ENCODE measurements around the gene ZFP69B. TPM values are rescaled to one million over a fixed set of nuclear protein-coding genes. Genes with fewer than 3 reads are reported as not detected.
A peak's percentile ranks its signal among the peaks of the same experiment; 100 is the strongest.
"Not testable (repeated sequence)": the region's sequence is repeated elsewhere in the genome, so short reads cannot be mapped to it uniquely, and the experiment has no call there.

ZFP69B gene
- total and polyA plus RNA-seq, 10 of the 15 experiments (the other 5 are each of a cell fraction or from before 2014, with no cell fraction given): 1.3 to 5.7 (median 3.4) TPM

GRCh38 chr1:40495315-40495903 lies 45.1 kb downstream of the ZFP69B start:
- Histone ChIP-seq H3K9me3 (replicated peaks; ENCODE audit: control insufficient read depth, insufficient read depth, low read length) (peaks cover 19% of the 10 kb centered on the region), H3K4me2 (ENCODE audit: control insufficient read depth, insufficient read depth) (no peak overlapping the region), H3K4me1 (ENCODE audit: control insufficient read depth, insufficient read depth, low read length) (no peaks in the 10 kb centered on the region), H3K36me3 (ENCODE audit: control insufficient read depth in 2 of 2, insufficient read depth in 2 of 2, low read length in 1 of 2) (0 out of 4 replicates have a peak, but pooled peaks cover 0 to 4% of the 10 kb centered on the region in 2 experiments), H3K4me3 (no peak overlapping the region), H2AFZ (ENCODE audit: control insufficient read depth, low read depth, low read length) (no peak overlapping the region), H3K9ac (ENCODE audit: control insufficient read depth, insufficient read depth, low read length) (no peak overlapping the region), H3K27ac (ENCODE audit: control insufficient read depth, insufficient read depth) (no peak overlapping the region), H4K20me1 (ENCODE audit: control insufficient read depth, insufficient read depth) (no peaks in the 10 kb centered on the region), H3K27me3 (replicated peaks in 1 of 2; ENCODE audit: control insufficient read depth in 2 of 2, insufficient read depth in 2 of 2, low read length in 1 of 2) (no peaks in the 10 kb centered on the region), H3K79me2 (ENCODE audit: control insufficient read depth, insufficient read depth, low read length) (no peaks in the 10 kb centered on the region)
- ChIA-PET POLR2A (no interaction called here), RAD21 (ENCODE audit: unreplicated experiment) (no interaction called here), SMC1A (ENCODE audit: uncharacterized antibody, unreplicated experiment) (no interaction called here), CTCF (no interaction called here)
- intact Hi-C loops (cut with micrococcal nuclease; ENCODE audit: unreplicated experiment) (loop anchor here (2.0 kb wide), 1 partner anchor 29 kb away; no protein-coding TSS in a partner anchor), in situ Hi-C loops (cut with MboI) (no loop called here)
- TF ChIP-seq CBX5 (IDR thresholded peaks at IDR 0.05; ENCODE audit: low read depth) (peak; percentile 89), NFXL1 (IDR thresholded peaks at IDR 0.05; ENCODE audit: borderline replicate concordance) (no peak), HDAC2 (IDR thresholded peaks at IDR 0.05) (no peak)
- WGBS (ENCODE audit: insufficient coverage, insufficient replicate concordance, low lambda C conversion rate, missing lambda C conversion rate): 99% methylated on average over 4 of the region's 4 CpGs
- no TSS peak for BruUV-seq (replicated peaks)
- no peak for FAIRE-seq
- ATAC-seq: no peak
- DNase-seq (ENCODE audit: low read depth, low spot score): no peak

GRCh38 chr1:40502651-40503050 lies 52.4 kb downstream of the ZFP69B start:
- H3K79me2 ChIP-seq (ENCODE audit: control insufficient read depth, insufficient read depth, low read length); H3K9ac ChIP-seq (ENCODE audit: control insufficient read depth, insufficient read depth, low read length); BruUV-seq (replicated peaks); DNase-seq (ENCODE audit: low read depth, low spot score); H4K20me1 ChIP-seq (ENCODE audit: control insufficient read depth, insufficient read depth); H3K36me3 ChIP-seq (ENCODE audit: control insufficient read depth in 2 of 2, insufficient read depth in 2 of 2, low read length in 1 of 2); H3K4me2 ChIP-seq (ENCODE audit: control insufficient read depth, insufficient read depth); H3K27ac ChIP-seq (ENCODE audit: control insufficient read depth, insufficient read depth); FAIRE-seq; H3K4me3 ChIP-seq; H3K4me1 ChIP-seq (ENCODE audit: control insufficient read depth, insufficient read depth, low read length); ATAC-seq; in situ Hi-C loops (cut with MboI); RAD21 ChIA-PET (ENCODE audit: unreplicated experiment); intact Hi-C loops (cut with micrococcal nuclease; ENCODE audit: unreplicated experiment); H3K27me3 ChIP-seq (replicated peaks in 1 of 2; ENCODE audit: control insufficient read depth in 2 of 2, insufficient read depth in 2 of 2, low read length in 1 of 2); H2AFZ ChIP-seq (ENCODE audit: control insufficient read depth, low read depth, low read length): not testable (repeated sequence)
- SMC1A ChIA-PET (ENCODE audit: uncharacterized antibody, unreplicated experiment): interaction anchor here (0.6 kb wide), 1 partner anchor 649 kb away, joined by 3 read pairs; no protein-coding TSS in a partner anchor
- H3K9me3 ChIP-seq (replicated peaks; ENCODE audit: control insufficient read depth, insufficient read depth, low read length): peaks cover 14% of the 10 kb centered on the region
- WGBS (ENCODE audit: insufficient coverage, insufficient replicate concordance, low lambda C conversion rate, missing lambda C conversion rate): 97% methylated on average over 3 of the region's 4 CpGs
- CTCF ChIA-PET: interaction anchor here (1.8 kb wide), 1 partner anchor 30 kb away, joined by 7 read pairs; the partner anchor contains the start of gene ZNF684
- POLR2A ChIA-PET: interaction anchor here (0.6 kb wide), 1 partner anchor 15 kb away, joined by 4 read pairs; no protein-coding TSS in a partner anchor

Measured in GM12878 (cell line).